Measurements from ENCODE around the gene GBP1. TPM values are rescaled to one million over a fixed set of nuclear protein-coding genes. Genes with fewer than 3 reads are reported as not detected.

GBP1 gene
- total RNA-seq, 1 donor from 2014 or later, result 1.8 TPM

- no peak for FAIRE-seq
- Histone ChIP-seq H3K27me3 (ENCODE audit: control insufficient read depth, insufficient read depth, low read length) (no peaks in the 10 kb centered on the region), H3K4me3 (ENCODE audit: low read depth, low read length) (no peak overlapping the region), H3K36me3 (ENCODE audit: control insufficient read depth, insufficient read depth, low read length) (peaks cover 17% of the 10 kb centered on the region)
- no peak for TF ChIP-seq CTCF (IDR thresholded peaks at IDR 0.05; ENCODE audit: insufficient read depth, low read length, severe bottlenecking)
- no peak for DNase-seq (ENCODE audit: low read depth)
Observed at GRCh38 chr1:89008511-89008910, 56.5 kb downstream of the GBP1 start.

GRCh38 chr1:89005286-89006151 is 59.5 kb downstream of the GBP1 start:
- H3K4me3 ChIP-seq (ENCODE audit: low read depth, low read length), result no peak overlapping the region
- TF ChIP-seq CTCF (IDR thresholded peaks at IDR 0.05; ENCODE audit: insufficient read depth, low read length, severe bottlenecking), result no peak
- no peak for DNase-seq (ENCODE audit: low read depth)
- no peak for FAIRE-seq
- no peaks in the 10 kb centered on the region for H3K27me3 ChIP-seq (ENCODE audit: control insufficient read depth, insufficient read depth, low read length)
- H3K36me3 ChIP-seq (ENCODE audit: control insufficient read depth, insufficient read depth, low read length), result peaks cover 8% of the 10 kb centered on the region

Other genes with a start within 250 kb of the GBP1 start
- gene GTF2B, start 173.6 kb downstream of the GBP1 start, total RNA-seq, result 38.0 and 40.8 TPM in 2 replicates
- gene KYAT3, start 72.6 kb downstream of the GBP1 start, total RNA-seq, result 20.2 and 25.5 TPM in 2 replicates
- gene RBMXL1, start 72.6 kb downstream of the GBP1 start, total RNA-seq, result 9.7 and 14.2 TPM in 2 replicates
- 3.7 and 16.5 TPM in 2 replicates for gene GBP3, start 42.3 kb downstream of the GBP1 start, total RNA-seq
- gene GBP2, start 60.9 kb upstream of the GBP1 start, total RNA-seq, result 0.79 and 1.8 TPM in 2 replicates
- gene GBP7, start 110.8 kb upstream of the GBP1 start, total RNA-seq, result not detected in 2 replicates
- under 0.01 TPM in 2 replicates for gene GBP4, start 133.7 kb upstream of the GBP1 start, total RNA-seq
- 0.26 and 0.77 TPM in 2 replicates for gene GBP5, start 207.7 kb upstream of the GBP1 start, total RNA-seq